Measurements from ENCODE around the gene PHYHIPL.

- TF ChIP-seq CTCF (IDR thresholded peaks at IDR 0.05) (no peak), POLR2AphosphoS5 (IDR thresholded peaks at IDR 0.05) (no peak)
These were observed 42.4 kb upstream of the PHYHIPL start for GRCh38 chr10:59133841-59134593.
